ENCODE measurements around the gene PCBD1.
A peak's percentile ranks its signal among the peaks of the same experiment; 100 is the strongest.

The PCBD1 gene

GRCh38 chr10:70902661-70903261 lies 14.4 kb upstream of the PCBD1 start:
- no peak for DNase-seq (ENCODE audit: low read depth in 2 of 2)

- no peak for DNase-seq (ENCODE audit: low read depth in 2 of 2)
Observed at GRCh38 chr10:70901276-70901878, 13.0 kb upstream of the PCBD1 start.

- DNase-seq (ENCODE audit: low read depth in 2 of 2) = no peak
Observed at GRCh38 chr10:70899096-70899495, 10.7 kb upstream of the PCBD1 start.

- DNase-seq (ENCODE audit: low read depth in 2 of 2) = no peak
Observed at GRCh38 chr10:70898687-70899086, 10.3 kb upstream of the PCBD1 start.

GRCh38 chr10:70896551-70896950 lies 8.2 kb upstream of the PCBD1 start:
- DNase-seq (ENCODE audit: low read depth in 2 of 2) = no peak

- DNase-seq (ENCODE audit: low read depth in 2 of 2) = no peak
Observed at GRCh38 chr10:70894416-70894815, 6.1 kb upstream of the PCBD1 start.

- no peak for DNase-seq (ENCODE audit: low read depth in 2 of 2)
Observed at GRCh38 chr10:70893227-70894006, 5.1 kb upstream of the PCBD1 start.

- DNase-seq (ENCODE audit: low read depth in 2 of 2) = no peak
Observed at GRCh38 chr10:70892631-70893030, 4.3 kb upstream of the PCBD1 start.

GRCh38 chr10:70891627-70892026 lies 3.3 kb upstream of the PCBD1 start:
- no peak for DNase-seq (ENCODE audit: low read depth in 2 of 2)

GRCh38 chr10:70890917-70891431 lies 2.6 kb upstream of the PCBD1 start:
- DNase-seq (ENCODE audit: low read depth in 2 of 2) = no peak

GRCh38 chr10:70889291-70889690 lies 926 bp upstream of the PCBD1 start:
- DNase-seq (ENCODE audit: low read depth in 2 of 2) = no peak

- DNase-seq (ENCODE audit: low read depth in 2 of 2) = no peak
Observed at GRCh38 chr10:70886921-70887665, 1.3 kb downstream of the PCBD1 start.

- DNase-seq (ENCODE audit: low read depth in 2 of 2) = no peak
Observed at GRCh38 chr10:70885931-70886903, 2.1 kb downstream of the PCBD1 start.

GRCh38 chr10:70885481-70885880 lies 2.9 kb downstream of the PCBD1 start:
- DNase-seq (ENCODE audit: low read depth in 2 of 2) = no peak

- no peak for DNase-seq (ENCODE audit: low read depth in 2 of 2)
Observed at GRCh38 chr10:70884741-70885140, 3.6 kb downstream of the PCBD1 start.

GRCh38 chr10:70880077-70880534 lies 8.3 kb downstream of the PCBD1 start:
- peak; percentile 49 to 68 for DNase-seq (ENCODE audit: low read depth in 2 of 2)

GRCh38 chr10:70879207-70879606 lies 9.2 kb downstream of the PCBD1 start:
- no peak for DNase-seq (ENCODE audit: low read depth in 2 of 2)

GRCh38 chr10:70874061-70874460 lies 14.3 kb downstream of the PCBD1 start:
- DNase-seq (ENCODE audit: low read depth in 2 of 2) = no peak

- DNase-seq (ENCODE audit: low read depth in 2 of 2) = no peak
Observed at GRCh38 chr10:70872291-70872690, 16.1 kb downstream of the PCBD1 start.

- no peak for DNase-seq (ENCODE audit: low read depth in 2 of 2)
Observed at GRCh38 chr10:70866424-70866823, 21.9 kb downstream of the PCBD1 start.

- no peak for DNase-seq (ENCODE audit: low read depth in 2 of 2)
Observed at GRCh38 chr10:70864935-70865334, 23.4 kb downstream of the PCBD1 start.
